HT1080 (cell line): ENCODE data around the gene PDK1. TPM values are rescaled to one million over a fixed set of nuclear protein-coding genes. Genes with fewer than 3 reads are reported as not detected.

Source experiments
- DNase-seq: peaks from one replicate; pipeline ENCODE4 v3.0.0-alpha.2; 2015; ENCODE audit warnings: low read depth
- small RNA-seq: library from RNA; depleted of rRNA; stranded (forward); fragments of <200 nt; gene quantifications from one replicate; pipeline ENCODE3, GENCODE V24; 2014
- total RNA-seq: library from RNA; depleted of rRNA; stranded (reverse); fragments of >200 nt; shearing (Covaris generic); gene quantifications from 2 replicates; pipeline ENCODE4 v1.2.3, GENCODE V29; 2014; rRNA removed

Gene PDK1
- total RNA-seq, 1 experiment from 2014 or later, result 11.3 TPM

GRCh38 chr2:172639256-172639655, 83.4 kb downstream of the PDK1 start:
- DNase-seq, result no peak

DNA sequence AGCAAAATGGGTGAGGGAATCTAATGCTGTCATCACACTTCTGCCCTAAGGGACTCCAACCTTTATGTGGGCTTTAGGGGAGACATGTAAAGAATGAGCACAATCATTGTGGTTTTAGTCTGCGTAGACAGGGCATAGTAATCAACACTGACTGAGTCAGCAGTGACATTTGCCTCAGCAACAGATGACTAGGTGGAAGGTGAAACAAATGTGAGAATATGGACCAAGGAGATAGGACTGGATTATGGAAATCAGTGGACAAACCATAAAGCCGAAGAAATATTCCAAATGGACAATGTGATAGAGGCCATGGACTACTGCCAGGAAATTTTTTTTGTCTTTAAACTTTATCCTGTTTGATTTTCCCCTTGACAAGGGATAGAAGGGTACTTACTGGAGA, 83.9 kb downstream of the PDK1 start:
- DNase-seq, result peak; percentile 77

DNA sequence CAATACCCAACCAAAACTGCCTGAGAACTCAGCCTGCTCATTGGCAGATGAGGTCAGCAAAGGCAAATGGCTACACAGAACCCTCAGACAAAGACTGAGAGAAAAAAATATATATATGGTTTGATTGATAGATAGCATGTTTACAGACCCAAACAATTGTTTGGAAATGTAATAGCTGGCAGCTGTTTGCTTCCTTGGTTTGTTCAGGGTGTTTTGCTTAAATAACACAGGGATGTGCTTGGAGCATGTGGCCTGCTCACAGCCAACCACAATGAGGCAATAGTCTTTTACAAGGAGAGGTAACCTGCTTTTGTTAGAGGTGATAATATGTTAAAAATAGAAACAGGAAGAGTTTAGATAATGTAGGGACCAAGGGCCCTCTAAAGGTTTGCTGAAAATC, 84.5 kb downstream of the PDK1 start:
- no peak for DNase-seq

GRCh38 chr2:172642301-172643020, 86.6 kb downstream of the PDK1 start:
- no peak for DNase-seq

DNA sequence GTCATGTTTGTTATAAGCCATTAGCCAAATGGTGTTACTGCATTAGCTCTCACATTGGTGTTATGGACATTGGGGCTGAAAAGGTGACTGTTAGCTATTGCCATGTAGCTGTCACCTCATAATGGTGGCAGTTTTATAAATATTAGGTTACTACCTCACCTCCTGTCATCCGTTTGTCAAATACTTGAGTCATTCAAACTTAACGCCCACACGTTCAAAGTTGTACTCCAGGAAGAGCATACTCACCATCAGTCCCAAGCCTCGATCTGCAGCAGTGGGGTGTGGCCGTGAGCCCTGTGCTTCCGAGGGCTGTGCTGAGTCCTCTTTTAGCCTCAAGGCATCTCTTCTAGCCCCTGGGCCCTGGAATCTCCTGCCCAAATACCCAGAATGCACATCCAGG, 87.3 kb downstream of the PDK1 start:
- peak; percentile 48 for DNase-seq

DNA sequence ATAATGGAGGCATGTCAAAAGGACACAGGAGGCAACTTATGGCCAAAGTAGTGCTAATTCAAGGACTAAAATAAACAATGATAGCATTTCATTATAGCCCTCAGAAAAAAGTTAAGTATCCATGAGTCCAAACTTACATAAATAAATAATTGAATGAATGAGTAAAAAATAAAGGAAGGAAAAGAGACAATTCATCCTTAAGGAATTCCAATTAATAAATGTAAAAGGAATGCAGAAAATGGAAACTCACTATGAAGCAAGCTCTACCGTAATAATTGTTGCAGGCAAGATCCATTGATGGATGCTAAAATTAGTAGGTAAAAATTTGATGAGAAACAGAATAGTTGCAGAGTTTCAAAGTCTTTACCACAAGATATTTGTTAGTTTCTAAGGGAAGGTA, 91.5 kb downstream of the PDK1 start:
- peak; percentile 23 for DNase-seq

DNA sequence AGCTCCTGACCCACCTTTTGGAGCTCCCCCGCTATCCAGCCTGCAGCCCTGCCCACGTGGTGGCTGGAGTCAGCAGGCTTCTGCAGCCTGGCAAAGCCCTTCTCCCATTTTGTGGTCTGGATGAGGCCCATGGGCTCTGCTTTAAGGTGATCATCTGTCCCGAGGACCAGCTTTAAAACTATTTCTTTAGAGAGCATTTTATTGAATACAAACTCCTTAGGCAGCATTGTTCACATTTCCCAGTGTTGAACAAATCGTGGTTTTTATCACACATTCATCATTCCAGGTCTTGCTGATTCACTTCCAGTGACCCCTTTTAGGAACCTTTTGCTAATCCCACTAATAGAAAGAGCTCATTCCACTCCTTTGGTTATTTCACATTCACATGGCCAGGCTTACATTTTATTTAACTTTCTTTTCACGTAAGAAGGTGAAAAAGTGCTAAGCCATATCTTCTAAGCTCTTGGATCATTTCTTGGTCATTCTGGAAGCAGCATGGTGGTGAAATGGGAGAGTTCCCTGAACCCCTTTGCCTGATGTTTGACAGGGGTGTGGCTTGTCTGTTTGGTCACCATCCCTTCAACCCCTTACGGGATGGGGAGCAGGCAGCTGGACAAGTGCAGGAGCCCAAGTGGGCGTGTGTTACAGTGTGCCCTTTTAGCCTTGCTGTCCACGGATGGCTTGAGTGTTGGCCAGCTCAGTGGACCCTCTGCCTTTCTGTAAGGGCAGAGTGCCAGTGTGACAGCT, 99.4 kb downstream of the PDK1 start:
- DNase-seq, result peak; percentile 94

GRCh38 chr2:172655838-172656573, 100.1 kb downstream of the PDK1 start:
- DNase-seq, result no peak

Small RNA genes lying within 50 kb of the gene (small RNA-seq; reads per million reads assigned to genes)
- not detected for gene RF00019

Other genes starting within 250 kb of the PDK1 start
- 311 and 345 TPM in 2 replicates for gene ITGA6, start 128.5 kb upstream of the PDK1 start, total RNA-seq
- gene RAPGEF4, start 179.8 kb downstream of the PDK1 start, total RNA-seq, result 0.07 and 0.18 TPM in 2 replicates